Renal pelvis (tissue), 4 donors: ENCODE results near the gene ARL16. TPM values are rescaled to one million over a fixed set of nuclear protein-coding genes. Genes with fewer than 3 reads are reported as not detected.
A peak's percentile ranks its signal among the peaks of the same experiment; 100 is the strongest.
"Not testable (repeated sequence)": the region's sequence is repeated elsewhere in the genome, so short reads cannot be mapped to it uniquely, and the experiment has no call there.

Source experiments
- DNase-seq: peaks from one replicate; pipeline ENCODE4 v3.0.0-alpha.2; 2013
- polyA plus RNA-seq, 3 donors: library from polyadenylated mRNA; unstranded; fragments of 120-200 nt; gene quantifications; one replicate each; pipeline ENCODE4 v1.2.1, GENCODE V29; 2013; ENCODE audit not compliant: insufficient read length in 3 of 3

The ARL16 gene
- polyA plus RNA-seq, 3 donors, result 41.8 to 49.7 (median 47.0) TPM

DNA sequence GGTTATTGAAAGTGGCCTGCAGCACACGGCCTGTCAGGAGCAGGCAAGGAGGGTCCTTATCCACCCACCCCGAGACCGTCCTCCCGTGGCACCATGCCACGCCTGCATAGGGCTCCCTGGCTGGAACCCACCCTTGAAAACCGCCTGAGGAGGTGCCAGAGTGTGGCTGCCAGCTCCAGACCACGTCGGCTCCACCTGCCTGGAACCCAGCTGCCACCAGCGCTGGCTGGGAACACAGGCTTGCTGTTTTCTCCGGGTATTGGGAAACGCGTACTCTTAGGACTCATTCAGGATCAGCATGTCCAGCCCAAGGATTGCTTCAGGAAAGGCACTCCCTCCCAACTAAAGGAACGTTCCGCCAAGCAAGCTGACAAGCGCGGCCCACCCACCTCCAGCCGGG, 6.7 kb downstream of the ARL16 start:
- DNase-seq, result no peak

DNA sequence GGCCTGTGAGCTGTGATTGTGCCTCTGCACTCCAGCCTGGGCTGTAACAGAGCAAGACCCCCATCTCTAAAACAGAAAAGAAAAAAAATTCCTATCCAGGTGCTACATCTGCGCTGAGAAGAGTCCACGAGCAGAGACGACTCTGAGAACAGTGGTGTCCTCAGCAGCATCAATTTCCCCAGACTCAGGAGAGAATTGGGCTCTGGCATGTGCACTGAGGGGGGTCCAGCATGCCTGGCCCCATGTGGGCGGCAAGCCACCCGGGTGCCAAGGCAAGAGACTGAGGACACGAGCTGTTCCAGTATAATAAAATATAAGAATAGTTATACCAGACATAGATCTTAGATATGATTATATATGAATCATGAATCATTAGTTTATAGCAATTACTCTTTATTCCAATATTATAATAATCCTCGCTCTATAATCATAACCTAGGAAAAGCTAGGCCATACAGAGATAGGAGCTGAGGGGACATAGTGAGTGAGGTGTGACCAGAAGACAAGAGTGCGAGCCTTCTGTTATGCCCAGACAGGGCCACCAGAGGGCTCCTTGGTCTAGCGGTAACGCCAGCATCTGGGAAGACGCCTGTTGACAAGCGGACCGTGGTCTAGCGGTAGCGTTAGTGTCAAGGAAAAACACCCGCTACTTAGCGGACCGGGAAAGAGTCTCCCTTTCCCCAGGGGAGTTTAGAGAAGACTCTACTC, 7.9 kb downstream of the ARL16 start:
- DNase-seq, result not testable (repeated sequence)

DNA sequence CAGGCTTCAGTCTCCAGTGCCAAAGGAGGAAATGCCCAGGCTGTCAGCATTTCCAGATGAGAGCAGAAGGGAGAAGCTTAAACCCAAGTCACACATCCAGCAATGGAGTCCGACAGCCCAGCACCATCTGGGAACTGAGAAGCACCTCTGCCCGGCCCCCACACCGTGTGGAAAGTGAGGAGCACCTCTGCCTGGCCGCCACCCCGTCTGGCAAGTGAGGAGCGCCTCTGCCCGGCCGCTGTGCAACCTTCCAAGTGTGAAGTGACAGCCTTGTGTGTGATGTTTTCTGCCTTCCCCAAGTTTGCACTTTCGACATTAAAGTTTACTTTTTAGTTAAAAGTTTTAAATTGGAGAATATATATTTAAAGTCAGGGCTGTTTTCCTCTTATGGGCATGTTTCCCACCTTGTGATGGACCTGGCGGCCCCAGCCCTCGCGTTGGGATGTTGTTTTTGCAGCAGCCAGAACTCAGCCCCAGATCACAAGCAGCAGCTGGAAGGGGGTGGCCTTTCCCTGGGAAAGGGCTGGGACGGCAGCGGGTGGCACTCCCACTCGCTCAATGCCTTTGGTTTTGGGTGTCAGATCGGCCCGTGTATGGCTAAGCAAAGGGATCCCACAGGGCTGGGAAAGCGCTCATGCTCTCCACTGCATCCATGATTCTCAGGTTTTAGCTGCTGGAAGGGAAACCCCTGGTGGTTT, 9.9 kb downstream of the ARL16 start:
- DNase-seq, result no peak

DNA sequence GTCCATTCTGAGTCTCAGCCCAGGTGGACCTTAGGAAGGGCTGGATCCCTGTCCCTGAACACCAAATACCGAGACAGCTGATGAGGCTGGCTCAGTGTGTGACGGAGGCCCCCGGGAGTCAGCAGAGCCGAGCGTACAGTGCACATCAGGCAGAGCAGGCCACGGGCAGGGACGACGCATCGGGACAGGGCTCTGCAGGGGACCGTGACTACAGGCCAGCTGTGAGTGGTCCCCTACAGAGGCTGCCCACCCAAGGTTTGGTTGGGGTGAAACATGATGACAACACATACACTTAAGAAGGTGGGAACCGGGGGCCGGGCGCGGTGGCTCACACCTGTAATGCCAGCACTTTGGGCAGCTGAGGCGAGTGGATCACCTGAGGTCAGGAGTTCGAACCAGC, 10.6 kb downstream of the ARL16 start:
- no peak for DNase-seq

DNA sequence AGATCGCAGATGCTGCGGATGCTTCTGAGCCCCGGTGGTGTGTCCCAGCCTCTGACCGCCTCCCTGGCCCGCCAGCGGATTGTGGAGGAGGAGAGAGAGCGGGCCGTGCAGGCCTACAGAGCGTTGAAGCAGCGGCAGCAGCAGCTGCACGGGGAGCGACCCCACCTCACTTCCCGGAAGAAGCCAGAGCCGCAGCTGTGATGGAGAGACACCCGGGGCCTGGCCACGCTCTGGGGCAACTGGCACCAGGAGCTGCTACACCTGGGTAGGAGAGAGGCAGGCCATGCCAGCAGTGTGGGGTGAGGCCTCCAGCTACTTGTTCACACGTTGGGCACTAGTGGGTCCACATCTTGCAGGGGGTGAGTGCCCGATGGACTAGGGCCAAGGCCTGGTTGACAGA, 11.1 kb downstream of the ARL16 start:
- DNase-seq, result no peak

DNA sequence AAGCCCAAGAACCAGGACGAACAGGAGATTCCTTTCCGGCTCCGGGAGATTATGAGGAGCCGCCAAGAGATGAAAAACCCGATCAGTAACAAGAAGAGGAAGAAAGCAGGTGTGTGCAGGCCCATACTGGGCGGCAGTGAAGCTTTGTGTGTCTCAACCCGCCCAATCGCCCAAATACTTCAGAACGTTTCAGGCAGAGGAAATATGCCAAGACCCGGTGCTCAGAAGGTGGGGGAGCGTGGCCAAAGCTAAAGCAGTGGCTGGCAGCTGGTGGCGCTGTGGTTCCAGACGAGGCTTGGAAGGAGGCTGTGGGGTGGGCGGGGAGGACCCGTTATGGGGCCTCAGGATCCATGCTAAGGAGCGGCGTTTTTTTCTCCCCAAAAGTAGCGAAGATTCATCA, 15.8 kb downstream of the ARL16 start:
- DNase-seq, result no peak

DNA sequence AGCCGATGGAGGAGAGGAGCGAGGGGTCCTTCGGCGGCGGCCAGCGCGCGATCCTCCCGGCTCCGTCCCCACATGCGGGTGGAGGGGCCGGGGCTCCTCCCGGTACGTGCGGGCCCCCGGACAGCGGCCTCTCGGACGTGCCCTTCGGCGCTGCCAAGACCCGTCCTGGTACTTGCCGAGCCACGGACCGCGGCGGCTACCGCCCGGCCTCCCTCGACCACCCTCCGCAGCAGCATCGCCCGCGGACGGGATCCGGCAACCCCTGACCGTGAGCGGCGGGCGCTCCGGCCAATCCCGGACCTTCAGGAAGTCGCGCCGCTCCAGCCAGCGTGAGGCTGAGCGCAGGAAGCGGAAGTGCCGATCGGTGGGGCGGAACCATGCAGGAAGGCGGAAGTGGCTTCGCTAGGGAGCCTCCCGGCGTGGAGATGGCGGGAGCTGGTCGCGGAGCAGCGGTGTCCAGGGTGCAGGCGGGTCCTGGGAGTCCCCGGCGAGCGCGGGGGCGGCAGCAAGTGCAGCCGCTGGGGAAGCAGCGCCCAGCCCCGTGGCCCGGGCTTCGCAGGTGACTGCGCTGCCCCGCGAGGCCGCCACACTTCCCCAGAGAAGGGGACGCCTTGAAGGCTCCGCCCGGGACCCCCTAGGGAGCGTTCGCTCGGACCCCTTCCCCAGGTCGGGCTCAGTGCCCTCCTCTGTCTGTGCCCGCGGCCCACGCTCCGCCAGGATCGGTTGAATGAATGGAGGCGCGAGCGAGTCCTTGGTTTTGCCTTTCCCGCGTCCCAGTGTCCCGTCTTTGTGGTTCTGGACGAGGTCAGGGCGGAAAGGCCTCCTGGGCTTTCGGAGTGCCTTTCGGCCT, 17.0 kb downstream of the ARL16 start, which contains the start of the genes CCDC137 and OXLD1:
Gene CCDC137 (plus strand): TSS at position 396 of the 850 bp plus-strand sequence. CDS start 30 bp downstream, at position 426.
Gene OXLD1 (minus strand): TSS at position 264 of the 850 bp plus-strand sequence. CDS start 28 bp downstream, at position 236.
- peak; percentile 96 for DNase-seq

DNA sequence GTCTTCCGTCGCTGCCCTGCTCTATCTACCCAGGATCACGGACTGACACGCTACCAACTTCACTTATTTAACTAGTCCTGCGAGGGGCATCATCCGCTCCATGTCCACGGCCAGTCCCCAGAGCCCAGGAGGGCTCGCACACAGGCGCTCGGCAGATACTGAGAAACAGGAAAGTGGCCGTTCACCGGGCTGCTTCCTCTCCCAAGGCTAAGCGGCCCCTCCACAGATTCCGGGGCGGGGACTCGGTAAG, 17.6 kb downstream of the ARL16 start:
- no peak for DNase-seq

DNA sequence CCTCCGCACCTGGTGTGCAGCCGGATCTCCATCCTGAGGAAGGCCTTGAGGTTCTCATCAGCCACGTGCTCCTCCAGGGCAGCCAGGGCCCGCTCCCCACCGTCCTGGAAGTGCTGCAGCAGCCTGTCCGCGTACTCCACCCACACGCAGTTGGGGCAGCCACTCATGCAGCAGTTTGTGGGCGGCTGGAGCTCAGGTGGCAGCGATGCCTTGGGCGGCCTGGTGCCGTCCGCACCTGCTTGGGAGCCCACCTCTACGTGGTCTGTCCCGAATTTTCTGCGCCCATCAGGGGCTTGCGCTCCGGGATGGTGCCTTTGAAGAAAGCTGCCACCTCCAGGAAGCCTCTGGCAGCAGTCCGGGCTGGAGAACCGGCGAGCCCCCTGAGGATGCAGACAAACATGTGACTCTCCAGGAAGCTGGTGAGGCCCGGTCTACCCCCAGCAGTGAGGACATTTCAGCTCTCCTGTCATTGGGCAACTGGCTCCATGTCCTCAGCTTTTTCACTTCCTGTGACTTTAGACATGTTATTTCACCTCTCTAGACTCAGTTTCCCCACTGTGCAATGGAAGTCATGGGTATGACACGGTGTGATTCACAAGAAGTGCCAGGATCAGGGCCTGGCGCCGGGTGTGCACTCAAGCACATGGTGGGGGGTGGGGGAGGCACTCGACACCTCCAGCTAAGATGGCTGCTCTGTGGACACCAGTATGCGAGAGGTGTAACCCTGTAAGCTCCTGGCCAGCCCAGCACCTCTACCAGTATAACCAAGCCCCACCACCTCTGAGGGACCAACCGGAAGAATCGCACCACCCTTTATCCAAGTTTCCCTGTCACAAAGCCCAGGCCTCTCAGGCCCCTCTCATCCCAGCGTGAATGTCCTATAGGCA, 18.1 kb downstream of the ARL16 start:
- DNase-seq, result no peak

DNA sequence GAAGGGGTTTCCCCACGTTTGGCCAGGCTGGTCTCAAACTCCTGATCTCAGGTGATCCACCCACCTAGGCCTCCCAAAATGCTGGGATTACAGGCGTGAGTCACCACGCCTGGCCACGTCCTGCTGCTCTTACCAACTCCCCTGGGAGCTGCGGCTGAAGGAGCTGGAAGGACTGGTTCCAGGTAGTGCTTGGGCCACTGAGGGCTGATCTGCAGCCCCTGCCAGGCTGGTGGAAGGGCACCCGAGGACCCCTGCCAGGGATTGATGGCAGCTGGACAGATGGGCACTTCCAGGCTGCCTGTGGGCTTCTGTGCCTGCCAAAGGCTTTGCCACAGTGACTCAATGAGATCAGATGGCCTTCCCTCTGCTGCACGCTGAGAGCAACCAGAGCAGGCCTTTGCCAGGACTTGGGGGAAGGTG, 19.5 kb downstream of the ARL16 start:
- no peak for DNase-seq

DNA sequence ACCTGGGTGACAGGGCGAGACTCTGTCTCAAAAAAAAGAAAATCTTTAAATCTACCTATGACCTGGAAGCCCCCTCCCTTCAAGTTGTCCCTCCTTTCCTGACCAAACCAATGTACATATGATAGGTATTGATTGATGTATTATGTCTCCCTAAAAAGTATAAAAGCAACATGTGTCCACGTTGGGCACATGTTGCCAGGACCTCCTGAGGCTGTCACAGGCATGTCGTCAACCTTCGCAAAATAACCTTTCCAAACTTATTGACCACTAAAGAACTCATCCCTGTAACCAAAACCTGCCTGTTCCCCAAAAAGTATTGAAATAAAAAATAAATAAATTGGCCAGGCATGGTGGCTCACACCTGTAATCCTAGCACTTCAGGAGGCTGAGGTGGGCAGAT, 21.6 kb downstream of the ARL16 start:
- DNase-seq, result no peak

DNA sequence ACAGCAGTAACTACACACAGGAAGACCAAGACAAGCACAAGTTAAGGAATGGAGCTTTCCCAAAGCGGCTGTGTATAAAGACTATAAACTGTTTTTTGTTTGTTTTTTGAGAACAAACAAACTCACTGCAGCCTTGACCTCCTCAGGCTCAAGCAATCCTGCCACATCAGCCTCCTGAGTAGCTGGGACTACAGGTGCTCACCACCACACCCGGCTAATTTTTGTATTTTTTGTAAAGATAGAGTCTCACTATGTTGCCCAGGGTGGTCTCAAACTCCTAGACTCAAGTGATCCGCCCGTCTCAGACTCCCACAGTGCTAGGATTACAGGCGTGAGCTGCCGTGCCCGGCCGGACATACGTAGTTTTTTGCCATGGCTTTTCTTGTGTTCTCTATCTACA, 23.2 kb downstream of the ARL16 start:
- no peak for DNase-seq

DNA sequence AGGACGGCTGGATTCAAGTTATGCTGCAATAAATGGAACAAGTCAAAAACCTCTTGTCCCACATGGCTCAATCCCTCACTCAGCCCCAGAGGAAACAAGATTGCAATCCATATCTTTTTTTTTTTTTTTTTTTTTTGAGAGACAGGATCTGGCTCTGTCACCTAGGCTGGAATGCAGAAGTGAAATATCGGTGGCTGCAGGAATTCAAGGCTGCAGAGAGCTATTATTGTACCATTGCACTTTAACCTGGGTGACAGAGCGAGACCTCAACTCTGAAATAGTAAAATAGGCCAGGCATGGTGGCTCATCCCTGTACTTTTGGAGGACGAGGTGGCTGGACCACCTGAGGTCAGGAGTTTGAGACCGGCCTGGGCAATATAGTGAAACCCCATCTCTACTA, 24.6 kb downstream of the ARL16 start:
- no peak for DNase-seq

DNA sequence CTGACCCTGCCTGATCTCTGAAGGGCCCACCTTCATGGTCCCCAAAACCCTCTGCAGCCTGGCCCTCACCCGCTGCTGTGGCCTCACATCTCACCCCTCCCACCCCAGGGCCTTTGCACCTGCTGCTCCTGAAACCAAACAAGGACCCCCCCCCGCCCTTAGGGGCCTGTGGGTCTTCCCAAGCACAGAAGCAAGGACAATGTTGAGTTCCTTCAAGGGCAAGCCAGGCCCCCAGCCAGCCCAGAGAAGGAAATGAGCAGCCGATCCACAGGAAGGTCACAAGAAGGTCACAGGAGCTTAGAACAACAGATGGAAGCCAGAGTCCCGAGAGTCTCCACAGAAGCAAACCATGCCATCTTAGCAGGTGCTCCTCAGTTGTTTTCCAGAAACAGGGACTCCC, 26.8 kb downstream of the ARL16 start:
- no peak for DNase-seq

DNA sequence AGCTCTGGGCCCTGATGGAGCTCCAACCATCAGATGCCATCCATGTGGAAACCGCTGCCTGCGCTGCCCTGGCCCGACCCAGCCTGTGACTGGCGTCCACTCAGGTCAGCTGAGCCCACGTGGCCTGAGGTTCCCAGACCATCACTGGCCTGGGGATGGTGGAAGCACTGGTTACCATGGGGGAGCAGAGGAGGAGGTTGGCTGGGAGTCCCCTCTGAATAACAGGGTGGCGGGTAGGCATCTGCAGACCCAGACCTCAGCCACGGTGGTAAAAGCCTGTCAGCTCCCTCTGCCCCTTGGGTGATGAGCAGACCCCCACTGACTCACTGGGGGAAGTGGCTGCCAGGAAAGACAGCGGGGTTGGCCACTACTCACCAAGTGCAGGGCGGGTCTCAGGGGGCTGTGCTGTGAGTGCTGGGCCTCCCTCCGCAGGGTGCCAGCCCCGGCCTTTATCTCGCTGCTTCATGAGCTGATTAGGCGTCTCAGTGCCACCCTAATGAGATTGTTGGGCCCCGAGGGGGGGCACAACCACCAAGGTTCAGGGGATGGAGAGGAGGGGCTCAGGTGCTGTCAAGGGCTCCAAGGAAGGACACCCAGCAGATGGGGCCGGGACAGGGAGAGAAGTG, 27.4 kb downstream of the ARL16 start, which contains the start of gene PDE6G:
Gene PDE6G (minus strand): TSS at position 425 of the 626 bp plus-strand sequence. CDS start 3,237 bp downstream, outside the sequence.
- no peak for DNase-seq

DNA sequence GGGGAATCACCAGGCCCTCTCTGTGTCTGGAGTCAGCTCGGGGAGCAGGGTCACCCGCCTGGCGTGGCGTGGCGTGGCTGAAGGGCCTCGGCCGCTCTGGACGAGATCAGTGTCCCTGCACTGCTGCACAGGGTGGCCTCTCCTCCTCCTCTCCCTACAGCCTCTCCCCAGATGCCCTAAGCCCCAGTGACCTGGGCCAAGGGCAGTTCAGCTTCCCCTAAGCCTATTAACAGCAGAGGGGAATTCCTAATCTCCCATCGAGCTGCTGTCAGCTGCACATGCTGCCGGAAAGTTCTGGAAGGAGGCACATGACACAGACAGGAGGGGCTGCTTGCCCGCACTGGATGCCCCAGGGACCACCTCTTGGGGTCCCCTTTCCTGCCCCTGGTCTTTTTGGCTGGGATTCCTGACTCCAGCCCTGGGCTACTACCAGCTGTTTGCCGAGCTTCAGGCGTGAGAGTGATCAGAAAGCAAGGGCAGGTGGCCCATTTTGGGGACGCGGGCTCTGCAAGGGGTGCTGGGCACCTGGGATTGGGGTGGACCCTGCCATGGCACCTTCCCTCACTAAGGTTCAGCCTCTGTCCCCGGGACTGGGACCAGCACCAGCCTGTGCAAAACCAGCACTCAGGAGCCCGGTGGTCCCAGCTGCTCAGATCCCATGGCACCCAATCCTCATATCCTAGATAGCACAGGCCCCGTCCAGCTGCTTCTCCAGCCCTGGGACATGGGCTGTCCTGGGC, 28.0 kb downstream of the ARL16 start:
- DNase-seq, result no peak

DNA sequence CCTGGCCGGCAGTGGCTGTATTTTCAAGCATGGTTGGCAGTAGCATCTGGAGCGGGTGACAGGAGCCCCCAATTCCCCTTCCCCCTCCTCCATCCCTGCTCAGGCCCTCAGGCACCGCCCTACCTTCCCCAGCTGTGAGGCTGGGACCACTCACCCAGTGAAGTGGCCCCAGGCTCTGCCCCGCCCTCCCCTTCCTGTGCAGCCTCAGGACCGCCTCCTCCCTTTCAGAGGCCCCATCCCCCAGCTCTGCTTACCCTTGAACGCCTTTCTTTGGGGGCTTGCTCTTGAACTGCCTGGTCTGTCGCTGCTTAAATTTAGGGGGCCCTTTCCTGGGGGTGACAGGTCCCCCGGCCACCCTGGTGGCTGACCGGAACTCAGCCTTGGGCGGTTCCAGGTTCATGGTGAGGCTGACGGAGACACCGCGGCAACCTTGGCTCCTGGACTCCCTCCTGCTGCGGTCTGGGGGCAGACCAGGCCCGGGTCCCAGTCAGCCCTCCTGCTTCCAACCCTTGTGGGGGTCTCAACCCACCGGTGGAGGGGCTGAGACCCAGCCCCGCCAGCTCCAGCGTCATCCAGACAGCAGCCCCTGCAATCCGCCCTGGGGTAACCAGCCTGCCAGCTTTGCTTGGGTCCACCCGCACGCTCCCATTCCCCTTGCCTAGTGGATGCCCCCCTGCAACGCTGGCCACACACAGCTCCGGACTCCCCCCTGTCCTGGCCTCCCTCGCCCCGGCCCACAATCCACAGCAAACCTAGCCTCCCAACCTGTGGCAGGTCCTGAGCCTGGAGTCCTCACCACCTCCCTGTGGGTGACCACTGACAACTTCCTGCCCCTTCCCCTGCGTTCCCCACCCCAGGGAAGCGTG, 30.5 kb downstream of the ARL16 start:
- no peak for DNase-seq

DNA sequence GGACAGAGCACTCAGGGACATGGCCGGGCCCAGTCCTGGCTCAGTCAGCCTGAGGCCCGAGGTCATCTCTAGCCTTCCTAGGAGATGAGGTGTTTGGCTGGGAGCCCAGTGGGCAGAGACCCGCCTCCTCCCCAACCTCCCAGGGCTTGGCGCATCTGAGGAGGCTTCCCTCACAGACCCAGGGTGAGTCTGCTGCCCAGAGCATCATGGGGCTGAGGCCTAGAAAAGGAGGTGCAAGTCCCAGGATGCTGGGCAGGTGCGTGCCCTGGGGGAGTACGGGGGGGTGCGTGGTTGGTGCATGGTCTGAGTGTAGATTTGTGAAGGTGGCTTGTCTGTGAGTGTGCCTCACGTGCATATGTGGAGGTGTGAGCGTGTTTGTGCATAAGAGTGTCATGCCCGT, 31.9 kb downstream of the ARL16 start:
- no peak for DNase-seq

DNA sequence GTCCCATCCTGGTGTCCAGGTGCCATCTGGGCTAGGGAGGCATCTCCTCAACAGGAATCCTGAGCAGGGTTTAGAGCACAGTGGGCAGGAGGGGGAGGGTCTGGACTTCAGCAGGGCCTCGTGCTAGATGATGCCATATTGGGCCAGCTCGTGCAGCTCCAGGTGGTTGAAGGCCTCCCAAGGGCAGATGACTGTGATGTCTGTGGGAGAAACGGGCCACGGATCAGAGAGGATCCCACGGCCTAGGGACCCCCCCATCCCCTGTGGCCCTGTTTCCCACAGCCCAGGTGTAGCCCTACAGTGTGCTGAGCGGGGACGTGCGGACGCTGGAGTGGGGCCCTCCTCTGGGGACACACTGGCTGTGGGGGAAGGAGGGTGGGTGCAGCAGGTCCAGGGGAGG, 32.6 kb downstream of the ARL16 start:
- DNase-seq, result no peak
